GM23338 (cell line): ENCODE measurements around the gene RRP9. TPM values are rescaled to one million over a fixed set of nuclear protein-coding genes. Genes with fewer than 3 reads are reported as not detected.

Experiments used
- ATAC-seq: fragments of 200-7000 bp; cut with Tn5 transposase; 3 replicates; pipeline ENCODE4 v1.9.1; 2020
- DNase-seq: peaks from one replicate; pipeline ENCODE4 v3.0.0-alpha.2; 2015; ENCODE audit warnings: low spot score
- H2AFZ ChIP-seq: fragments of 200-600 bp; sonication (generic); 2 replicates; pipeline ENCODE4 v1.8.0; 2016; ENCODE audit warnings: antibody characterized with exemption, mild to moderate bottlenecking, moderate library complexity
- H3F3A ChIP-seq: fragments of 200-600 bp; sonication (generic); replicated peaks from 2 replicates; pipeline ENCODE4 v1.8.0; 2017; ENCODE audit warnings: antibody characterized with exemption, mixed run types, low read depth
- H3K27ac ChIP-seq: fragments of 200-600 bp; sonication (generic); 2 replicates; pipeline ENCODE4 v1.6.1; 2016; ENCODE audit warnings: low read depth
- H3K27me3 ChIP-seq: fragments of 200-600 bp; sonication (generic); 2 replicates; pipeline ENCODE4 v1.8.0; 2016; ENCODE audit warnings: mild to moderate bottlenecking, mixed run types, moderate library complexity; ENCODE audit not compliant: insufficient read depth
- H3K36me3 ChIP-seq: fragments of 200-600 bp; sonication (generic); 2 replicates; pipeline ENCODE4 v1.8.0; 2016; ENCODE audit warnings: mild to moderate bottlenecking; ENCODE audit not compliant: insufficient read depth
- H3K4me1 ChIP-seq: fragments of 200-600 bp; sonication (generic); 2 replicates; pipeline ENCODE4 v1.8.0; 2016; ENCODE audit warnings: mild to moderate bottlenecking, moderate library complexity; ENCODE audit not compliant: insufficient read depth
- H3K4me2 ChIP-seq: fragments of 200-600 bp; sonication (generic); 2 replicates; pipeline ENCODE4 v1.7.1; 2017; ENCODE audit warnings: mixed run types
- H3K4me3 ChIP-seq: fragments of 200-600 bp; sonication (generic); 2 replicates; pipeline ENCODE4 v1.6.1; 2016; ENCODE audit warnings: mixed run types
- H3K79me2 ChIP-seq: fragments of 200-600 bp; sonication (generic); replicated peaks from 2 replicates; pipeline ENCODE4 v1.8.0; 2017; ENCODE audit warnings: mild to moderate bottlenecking; ENCODE audit not compliant: insufficient read depth
- H3K9me2 ChIP-seq: fragments of 200-600 bp; sonication (generic); 2 replicates; pipeline ENCODE4 v1.8.0; 2017; ENCODE audit not compliant: insufficient read depth
- H4K20me1 ChIP-seq: fragments of 200-600 bp; sonication (generic); replicated peaks from 2 replicates; pipeline ENCODE4 v1.8.0; 2017; ENCODE audit warnings: mild to moderate bottlenecking; ENCODE audit not compliant: insufficient read depth
- H3K27ac Mint-ChIP-seq: 2 replicates; pipeline ENCODE4 v1.8.0; 2020; ENCODE audit warnings: inconsistent platforms, mild to moderate bottlenecking, moderate library complexity, mixed read lengths
- H3K27me3 Mint-ChIP-seq: 3 replicates; pipeline ENCODE4 v1.8.0; 2022; ENCODE audit warnings: low read depth, mild to moderate bottlenecking, moderate library complexity, mixed read lengths, inconsistent platforms; ENCODE audit not compliant: insufficient read depth, poor library complexity
- H3K36me3 Mint-ChIP-seq: 3 replicates; pipeline ENCODE4 v1.8.0; 2021; ENCODE audit warnings: low read depth, mild to moderate bottlenecking, inconsistent platforms, moderate library complexity, mixed read lengths
- H3K4me1 Mint-ChIP-seq: 3 replicates; pipeline ENCODE4 v1.8.0; 2020; ENCODE audit warnings: mild to moderate bottlenecking, inconsistent platforms, mixed read lengths
- H3K4me3 Mint-ChIP-seq: 3 replicates; pipeline ENCODE4 v1.8.0; 2021; ENCODE audit warnings: moderate library complexity, mild to moderate bottlenecking, inconsistent platforms, mixed read lengths
- H3K9me3 Mint-ChIP-seq: 3 replicates; pipeline ENCODE4 v1.8.0; 2020; ENCODE audit warnings: moderate library complexity, mild to moderate bottlenecking, inconsistent platforms, mixed read lengths
- CREB1 ChIP-seq: fragments of 250-450 bp; sonication (Bioruptor Pico); IDR thresholded peaks from 2 replicates; pipeline ENCODE4 v1.5.0; 2020; ENCODE audit warnings: low read depth, mild to moderate bottlenecking, moderate library complexity
- EZH2 ChIP-seq: fragments of 200-600 bp; sonication (generic); IDR thresholded peaks from one replicate; pipeline ENCODE4 v1.8.0; 2017; ENCODE audit warnings: antibody characterized with exemption, mild to moderate bottlenecking, low read depth; ENCODE audit not compliant: unreplicated experiment
- EZH2phosphoT487 ChIP-seq: fragments of 200-600 bp; sonication (generic); IDR thresholded peaks from one replicate; pipeline ENCODE4 v1.8.1; 2018; ENCODE audit warnings: antibody characterized with exemption; ENCODE audit not compliant: unreplicated experiment
- JUNB ChIP-seq: IDR thresholded peaks from one replicate; pipeline ENCODE4 v1.6.1; 2016; ENCODE audit warnings: antibody characterized with exemption; ENCODE audit not compliant: unreplicated experiment
- NANOG ChIP-seq: IDR thresholded peaks from 2 replicates; pipeline ENCODE4 v1.6.1; 2016; ENCODE audit warnings: antibody characterized with exemption, borderline replicate concordance
- STAT1 ChIP-seq: IDR thresholded peaks from one replicate; pipeline ENCODE4 v1.6.1; 2016; ENCODE audit warnings: antibody characterized with exemption; ENCODE audit not compliant: unreplicated experiment
- ZNF114 ChIP-seq: fragments of 250-450 bp; sonication (Bioruptor Pico); IDR thresholded peaks from 2 replicates; pipeline ENCODE4 v1.5.0; 2020; ENCODE audit warnings: mild to moderate bottlenecking, moderate library complexity
- ZNF331 ChIP-seq: fragments of 250-450 bp; sonication (Bioruptor Pico); IDR thresholded peaks from 2 replicates; pipeline ENCODE4 v1.5.0; 2020; ENCODE audit warnings: low read depth, mild to moderate bottlenecking, moderate library complexity
- polyA plus RNA-seq: library from polyadenylated mRNA; unstranded; fragments of >200 nt; fragmentation: Nextera tagmentation; extraction: Ambion mirVana; gene quantifications from 2 replicates; pipeline ENCODE4 v1.2.1, GENCODE V29; 2016
- small RNA-seq: library from RNA; depleted of rRNA; stranded (forward); fragments of <200 nt; gene quantifications from one replicate; pipeline ENCODE3, GENCODE V24; 2014; ENCODE audit warnings: low replicate concordance
- total RNA-seq: library from RNA; depleted of rRNA; stranded (reverse); fragments of >200 nt; shearing (Covaris generic); gene quantifications from 2 replicates; pipeline ENCODE4 v1.2.3, GENCODE V29; 2014; rRNA removed
- TF ChIP-seq, protein P1 (sequence below): IDR thresholded peaks from one replicate; pipeline ENCODE4 v1.6.1; 2018; ENCODE audit warnings: antibody characterized with exemption; ENCODE audit not compliant: unreplicated experiment

Gene RRP9
- total and polyA plus RNA-seq, 2 experiments from 2014 or later = 62.4 to 68.1 TPM

- H3F3A ChIP-seq = no peaks in the 10 kb centered on the region
- no peaks in the 10 kb centered on the region for H3K4me1 ChIP-seq
- DNase-seq (no peak), ATAC-seq (no peak)
- H3K4me3 ChIP-seq = no peak overlapping the region
- H3K4me2 ChIP-seq = no peak overlapping the region
- no peak overlapping the region for H3K27ac Mint-ChIP-seq
- H3K36me3 ChIP-seq = no peaks in the 10 kb centered on the region
- H3K27me3 ChIP-seq = no peaks in the 10 kb centered on the region
- no peak overlapping the region for H3K27ac ChIP-seq
- H4K20me1 ChIP-seq = no peaks in the 10 kb centered on the region
- no peak overlapping the region for H3K4me3 Mint-ChIP-seq
- no peaks in the 10 kb centered on the region for H3K9me3 Mint-ChIP-seq
- no peaks in the 10 kb centered on the region for H3K36me3 Mint-ChIP-seq
- H3K27me3 Mint-ChIP-seq = peaks cover 2% of the 10 kb centered on the region
- H3K4me1 Mint-ChIP-seq = peaks cover 4% of the 10 kb centered on the region; the same call in 2 of the 3 replicates
- peaks cover 9% of the 10 kb centered on the region for H3K9me2 ChIP-seq
- TF ChIP-seq JUNB (no peak), CREB1 (CRISPR knock-in tag) (no peak), EZH2phosphoT487 (no peak), STAT1 (no peak), ZNF331 (CRISPR knock-in tag) (no peak), EZH2 (no peak), ZNF114 (CRISPR knock-in tag) (no peak), NANOG (no peak)
- TF ChIP-seq, protein P1, sequence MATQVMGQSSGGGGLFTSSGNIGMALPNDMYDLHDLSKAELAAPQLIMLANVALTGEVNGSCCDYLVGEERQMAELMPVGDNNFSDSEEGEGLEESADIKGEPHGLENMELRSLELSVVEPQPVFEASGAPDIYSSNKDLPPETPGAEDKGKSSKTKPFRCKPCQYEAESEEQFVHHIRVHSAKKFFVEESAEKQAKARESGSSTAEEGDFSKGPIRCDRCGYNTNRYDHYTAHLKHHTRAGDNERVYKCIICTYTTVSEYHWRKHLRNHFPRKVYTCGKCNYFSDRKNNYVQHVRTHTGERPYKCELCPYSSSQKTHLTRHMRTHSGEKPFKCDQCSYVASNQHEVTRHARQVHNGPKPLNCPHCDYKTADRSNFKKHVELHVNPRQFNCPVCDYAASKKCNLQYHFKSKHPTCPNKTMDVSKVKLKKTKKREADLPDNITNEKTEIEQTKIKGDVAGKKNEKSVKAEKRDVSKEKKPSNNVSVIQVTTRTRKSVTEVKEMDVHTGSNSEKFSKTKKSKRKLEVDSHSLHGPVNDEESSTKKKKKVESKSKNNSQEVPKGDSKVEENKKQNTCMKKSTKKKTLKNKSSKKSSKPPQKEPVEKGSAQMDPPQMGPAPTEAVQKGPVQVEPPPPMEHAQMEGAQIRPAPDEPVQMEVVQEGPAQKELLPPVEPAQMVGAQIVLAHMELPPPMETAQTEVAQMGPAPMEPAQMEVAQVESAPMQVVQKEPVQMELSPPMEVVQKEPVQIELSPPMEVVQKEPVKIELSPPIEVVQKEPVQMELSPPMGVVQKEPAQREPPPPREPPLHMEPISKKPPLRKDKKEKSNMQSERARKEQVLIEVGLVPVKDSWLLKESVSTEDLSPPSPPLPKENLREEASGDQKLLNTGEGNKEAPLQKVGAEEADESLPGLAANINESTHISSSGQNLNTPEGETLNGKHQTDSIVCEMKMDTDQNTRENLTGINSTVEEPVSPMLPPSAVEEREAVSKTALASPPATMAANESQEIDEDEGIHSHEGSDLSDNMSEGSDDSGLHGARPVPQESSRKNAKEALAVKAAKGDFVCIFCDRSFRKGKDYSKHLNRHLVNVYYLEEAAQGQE = no peak
- no peaks in the 10 kb centered on the region for H3K79me2 ChIP-seq
- H2AFZ ChIP-seq = no peak overlapping the region
Measured at GRCh38 chr3:51886447-51886846, 55.3 kb downstream of the RRP9 start.

Small RNA genes lying within 50 kb of the gene (small RNA-seq; reads per million reads assigned to genes)
- gene AC115284.1 = not detected

Other genes starting within 250 kb of the RRP9 start
- gene GRM2, start 234.8 kb downstream of the RRP9 start, total RNA-seq = 5.1 and 5.2 TPM in 2 replicates
- gene GRM2, start 234.8 kb downstream of the RRP9 start, polyA plus RNA-seq = 2.1 and 3.1 TPM in 2 replicates
- gene IQCF6, start 162.7 kb downstream of the RRP9 start, total RNA-seq = not detected in 2 replicates
- gene IQCF6, start 162.7 kb downstream of the RRP9 start, polyA plus RNA-seq = not detected in 2 replicates
- gene IQCF2, start 80.3 kb downstream of the RRP9 start, total RNA-seq = not detected in 2 replicates
- not detected in 2 replicates for gene IQCF2, start 80.3 kb downstream of the RRP9 start, polyA plus RNA-seq
- not detected in 2 replicates for gene IQCF5, start 66.3 kb downstream of the RRP9 start, total RNA-seq
- not detected in 2 replicates for gene IQCF5, start 66.3 kb downstream of the RRP9 start, polyA plus RNA-seq
- gene IQCF1, start 38.6 kb downstream of the RRP9 start, total RNA-seq = not detected in 2 replicates
- gene IQCF1, start 38.6 kb downstream of the RRP9 start, polyA plus RNA-seq = not detected in 2 replicates
- 1.1 and 3.1 TPM in 2 replicates for gene PARP3, start 459 bp upstream of the RRP9 start, total RNA-seq
- 0.35 and 0.76 TPM in 2 replicates for gene PARP3, start 459 bp upstream of the RRP9 start, polyA plus RNA-seq
- 0.38 TPM in 1 of 2 replicates, not detected in the other for gene GPR62, start 13.5 kb upstream of the RRP9 start, total RNA-seq
- 0.10 and 0.42 TPM in 2 replicates for gene GPR62, start 13.5 kb upstream of the RRP9 start, polyA plus RNA-seq
- 26.8 and 37.6 TPM in 2 replicates for gene PCBP4, start 25.6 kb upstream of the RRP9 start, total RNA-seq
- 11.8 and 14.1 TPM in 2 replicates for gene PCBP4, start 25.6 kb upstream of the RRP9 start, polyA plus RNA-seq
- 8.0 and 11.1 TPM in 2 replicates for gene ABHD14B, start 32.1 kb upstream of the RRP9 start, total RNA-seq
- gene ABHD14B, start 32.1 kb upstream of the RRP9 start, polyA plus RNA-seq = 5.8 and 8.9 TPM in 2 replicates
- 4.3 and 7.8 TPM in 2 replicates for gene ABHD14A, start 33.2 kb upstream of the RRP9 start, total RNA-seq
- 12.7 TPM in 2 replicates for gene ABHD14A, start 33.2 kb upstream of the RRP9 start, polyA plus RNA-seq
- 62.8 and 91.3 TPM in 2 replicates for gene ACY1, start 41.6 kb upstream of the RRP9 start, total RNA-seq
- 35.8 and 38.4 TPM in 2 replicates for gene ACY1, start 41.6 kb upstream of the RRP9 start, polyA plus RNA-seq
- 1,341 and 1,471 TPM in 2 replicates for gene RPL29, start 54.0 kb upstream of the RRP9 start, total RNA-seq
- gene RPL29, start 54.0 kb upstream of the RRP9 start, polyA plus RNA-seq = 1,864 and 1,983 TPM in 2 replicates
- 14.7 and 15.8 TPM in 2 replicates for gene DUSP7, start 114.7 kb upstream of the RRP9 start, total RNA-seq
- 5.6 and 5.9 TPM in 2 replicates for gene DUSP7, start 114.7 kb upstream of the RRP9 start, polyA plus RNA-seq
- gene POC1A, start 212.5 kb upstream of the RRP9 start, total RNA-seq = 26.7 and 33.0 TPM in 2 replicates
- gene POC1A, start 212.5 kb upstream of the RRP9 start, polyA plus RNA-seq = 18.4 and 19.1 TPM in 2 replicates